ENCODE results near the gene EVI5.

GRCh38 chr1:92721886-92722285, 63.0 kb downstream of the EVI5 start:
- TF ChIP-seq CTCF (IDR thresholded peaks at IDR 0.05) (no peak), EZH2 (IDR thresholded peaks at IDR 0.05) (no peak)

Data from neural progenitor cell (in vitro differentiated cells).